ENCODE measurements around the gene THAP3. TPM values are rescaled to one million over a fixed set of nuclear protein-coding genes. Genes with fewer than 3 reads are reported as not detected.
"Not testable (repeated sequence)": the region's sequence is repeated elsewhere in the genome, so short reads cannot be mapped to it uniquely, and the experiment has no call there.

The THAP3 gene
- polyA plus RNA-seq, 4 donors: 18.6 to 29.8 (median 20.5) TPM

DNA sequence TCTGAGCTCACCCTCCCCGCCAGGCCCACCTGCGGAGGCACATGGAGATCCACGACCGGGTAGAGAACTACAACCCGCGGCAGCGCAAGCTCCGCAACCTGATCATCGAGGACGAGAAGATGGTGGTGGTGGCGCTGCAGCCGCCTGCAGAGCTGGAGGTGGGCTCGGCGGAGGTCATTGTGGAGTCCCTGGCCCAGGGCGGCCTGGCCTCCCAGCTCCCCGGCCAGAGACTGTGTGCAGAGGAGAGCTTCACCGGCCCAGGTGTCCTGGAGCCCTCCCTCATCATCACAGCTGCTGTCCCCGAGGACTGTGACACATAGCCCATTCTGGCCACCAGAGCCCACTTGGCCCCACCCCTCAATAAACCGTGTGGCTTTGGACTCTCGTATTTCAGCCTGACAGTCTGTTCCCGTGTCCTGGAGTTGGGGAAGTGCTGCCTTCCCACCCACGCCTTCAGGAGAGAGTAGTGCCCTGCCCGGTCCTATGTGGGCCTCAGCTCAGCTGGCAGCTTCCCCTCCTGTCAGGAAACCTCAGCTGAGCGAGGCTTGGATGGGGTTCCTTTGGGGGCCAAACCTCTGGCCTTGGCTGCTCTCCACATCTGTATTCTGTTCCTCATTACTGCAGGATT, 35.7 kb upstream of the THAP3 start:
- DNase-seq (ENCODE audit: low read depth in 4 of 4, low spot score in 2 of 4): no peak

DNA sequence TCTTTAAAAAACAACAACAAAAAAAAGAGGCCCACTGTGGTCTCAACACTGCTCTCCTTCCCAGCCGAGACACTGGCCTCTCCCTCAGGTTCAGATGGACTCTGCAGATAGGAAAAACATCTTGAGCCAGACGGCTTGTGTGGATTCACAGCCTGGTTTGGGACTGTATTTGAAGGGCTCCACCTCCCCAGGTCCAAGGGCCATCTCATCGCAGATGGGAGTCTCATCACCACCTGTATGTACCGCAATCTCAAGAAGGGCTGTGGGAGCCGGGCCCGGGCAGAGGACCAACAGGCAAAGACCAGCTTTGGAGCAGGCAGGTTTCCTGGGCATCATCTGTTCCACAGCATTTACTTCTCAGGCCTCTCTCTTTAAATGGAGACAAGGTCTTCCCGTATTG, 34.6 kb upstream of the THAP3 start:
- no peak for DNase-seq (ENCODE audit: low read depth in 4 of 4, low spot score in 2 of 4)

DNA sequence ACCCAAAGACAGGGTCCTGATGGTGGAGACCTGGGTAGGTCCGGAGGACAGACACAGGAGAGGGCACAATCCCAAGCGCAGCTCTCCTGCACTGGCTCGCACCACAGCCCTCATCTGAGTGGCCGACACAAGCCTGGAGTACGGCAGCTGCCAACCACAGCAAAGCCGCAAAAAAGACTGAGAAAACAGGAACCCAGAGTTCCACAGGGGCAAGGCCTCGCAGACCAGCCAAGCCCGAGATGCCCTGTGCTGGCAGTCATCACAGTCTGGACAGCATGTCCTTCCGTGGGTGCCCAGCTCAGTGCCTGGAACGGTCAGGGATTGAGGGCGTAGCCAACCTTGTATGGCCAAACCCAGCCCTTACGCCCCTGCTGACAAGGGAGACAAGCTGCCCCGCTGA, 33.4 kb upstream of the THAP3 start:
- DNase-seq (ENCODE audit: low read depth in 4 of 4, low spot score in 2 of 4): no peak

DNA sequence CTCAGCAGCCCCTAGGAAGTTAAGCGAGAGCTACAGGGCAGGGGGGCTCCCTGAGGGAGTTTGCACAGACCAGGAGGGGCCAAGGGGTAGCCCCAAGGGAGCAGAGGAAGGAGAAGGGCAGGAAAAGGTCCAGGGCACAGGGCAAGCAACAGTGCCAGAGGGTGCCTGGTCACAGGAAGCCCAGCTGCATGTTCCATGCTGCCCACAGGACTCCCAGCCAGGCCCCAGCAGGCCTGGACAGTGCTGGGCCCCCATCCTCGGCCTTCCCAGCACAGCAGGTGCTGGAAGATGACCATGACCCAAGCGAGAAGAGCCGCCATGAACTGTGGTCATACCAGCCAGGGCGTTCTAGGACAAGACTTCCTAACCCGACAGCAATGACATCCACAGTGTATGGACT, 33.0 kb upstream of the THAP3 start:
- DNase-seq (ENCODE audit: low read depth in 4 of 4, low spot score in 2 of 4): no peak

DNA sequence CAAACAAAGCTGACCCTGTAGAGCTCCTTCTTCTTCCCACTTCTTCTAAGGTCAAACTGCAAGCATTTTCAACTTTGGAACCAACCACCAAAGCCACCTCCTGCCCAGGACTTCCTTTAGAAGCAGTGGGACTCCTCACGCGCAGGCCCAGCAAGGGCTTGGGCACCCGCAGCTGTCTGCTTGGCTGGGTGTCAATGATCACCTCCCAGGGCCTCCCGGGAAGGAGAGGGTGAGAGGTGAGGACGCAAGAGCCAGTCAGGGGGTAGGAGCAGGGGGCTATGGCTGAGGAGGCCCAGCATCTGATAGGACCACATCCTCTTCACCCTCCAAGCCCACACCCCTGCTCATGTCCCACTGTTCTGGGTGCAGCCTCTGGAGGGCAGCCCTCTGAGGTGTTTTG, 32.2 kb upstream of the THAP3 start:
- DNase-seq (ENCODE audit: low read depth in 4 of 4, low spot score in 2 of 4): no peak

DNA sequence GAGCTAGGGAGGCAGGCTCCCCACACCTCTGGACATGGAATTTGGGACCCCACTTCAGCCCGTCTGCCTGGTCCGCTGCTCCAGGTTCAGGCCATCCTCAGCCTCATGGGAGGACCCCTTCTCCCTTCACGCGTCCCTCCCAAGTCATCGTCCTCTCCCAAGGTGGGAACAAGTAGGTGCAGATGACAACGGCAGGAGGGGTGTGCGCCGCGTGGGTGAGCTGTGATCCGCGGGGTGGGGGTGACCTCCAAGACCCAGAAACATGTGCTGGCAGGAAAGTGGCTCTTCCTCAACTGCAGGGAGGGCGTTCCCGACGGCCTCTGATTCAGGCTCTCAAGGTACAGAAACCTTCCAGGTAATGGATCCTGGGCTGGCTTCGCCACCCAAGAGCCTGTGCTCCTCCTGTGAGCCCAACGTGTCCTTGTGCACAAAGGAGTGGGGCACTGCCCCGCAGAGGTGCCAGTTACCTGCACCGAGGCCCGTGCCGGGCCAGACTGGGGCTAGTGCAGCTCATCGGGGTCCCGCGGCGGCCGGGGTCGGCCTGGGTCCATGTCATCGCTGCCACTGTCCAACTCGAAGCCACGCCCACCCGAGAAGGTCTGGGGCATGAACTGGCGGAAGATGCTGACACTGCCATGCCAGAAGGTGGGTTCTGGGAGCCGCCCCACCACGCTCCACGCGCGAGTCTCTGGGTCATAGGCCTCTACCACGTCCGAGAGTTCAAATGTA, 31.6 kb upstream of the THAP3 start:
- DNase-seq (ENCODE audit: low read depth in 4 of 4, low spot score in 2 of 4): no peak

DNA sequence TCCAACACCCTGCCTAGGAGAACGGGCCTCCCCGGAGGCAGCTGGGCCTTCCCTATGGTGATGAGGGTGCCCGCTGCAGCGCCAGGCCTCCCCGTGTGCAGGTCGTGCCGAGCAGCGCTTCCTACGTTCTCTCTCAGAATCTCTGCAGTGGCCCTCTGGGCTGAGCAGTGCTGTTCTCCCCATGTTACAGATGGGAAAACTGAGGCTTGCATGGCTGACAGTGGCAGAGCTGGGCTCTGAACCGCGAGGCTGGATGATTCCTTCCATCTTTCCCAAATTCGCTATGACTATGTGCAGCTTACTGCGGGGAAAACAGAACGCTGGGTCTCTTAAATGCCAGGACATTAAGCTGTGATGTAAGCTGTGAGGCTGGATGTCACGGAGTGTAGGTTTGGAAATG, 30.9 kb upstream of the THAP3 start:
- DNase-seq (ENCODE audit: low read depth in 4 of 4, low spot score in 2 of 4): no peak

DNA sequence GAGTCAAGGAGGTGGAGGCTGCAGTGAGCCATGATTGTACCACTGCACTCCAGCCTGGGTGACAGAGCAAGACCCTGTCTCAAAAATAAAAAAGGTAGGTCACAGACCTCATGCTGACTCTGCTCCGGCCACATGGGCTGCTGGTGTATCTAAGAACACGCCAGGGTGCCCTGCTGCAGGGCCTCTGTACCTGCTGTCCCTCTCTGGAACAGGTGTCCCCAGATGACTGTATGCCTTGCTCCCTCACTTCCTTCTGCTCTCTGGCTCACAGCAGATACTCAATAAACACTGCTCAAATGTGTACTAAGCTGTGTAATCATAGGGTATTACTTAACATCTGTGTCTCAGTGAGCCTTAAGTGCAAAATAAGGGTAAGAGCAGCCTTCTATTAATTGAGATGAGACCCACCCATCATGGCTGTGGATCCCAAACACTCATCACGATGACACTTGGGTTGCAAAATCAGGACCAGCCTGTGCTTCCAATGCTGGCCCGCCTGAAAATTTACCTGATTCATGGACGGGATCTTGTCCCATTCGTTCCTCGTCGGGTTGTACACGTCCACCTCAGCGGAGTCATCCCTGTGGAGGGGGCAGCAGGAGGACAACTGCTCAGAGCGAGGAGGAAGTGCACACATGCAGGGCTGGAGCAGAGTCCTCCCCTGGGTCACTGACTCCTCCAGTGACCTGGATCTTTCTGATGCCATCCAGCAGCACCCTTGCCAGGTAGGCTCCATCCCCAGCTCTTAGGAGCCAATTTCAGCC, 29.5 kb upstream of the THAP3 start:
- DNase-seq (ENCODE audit: low read depth in 4 of 4, low spot score in 2 of 4): no peak

DNA sequence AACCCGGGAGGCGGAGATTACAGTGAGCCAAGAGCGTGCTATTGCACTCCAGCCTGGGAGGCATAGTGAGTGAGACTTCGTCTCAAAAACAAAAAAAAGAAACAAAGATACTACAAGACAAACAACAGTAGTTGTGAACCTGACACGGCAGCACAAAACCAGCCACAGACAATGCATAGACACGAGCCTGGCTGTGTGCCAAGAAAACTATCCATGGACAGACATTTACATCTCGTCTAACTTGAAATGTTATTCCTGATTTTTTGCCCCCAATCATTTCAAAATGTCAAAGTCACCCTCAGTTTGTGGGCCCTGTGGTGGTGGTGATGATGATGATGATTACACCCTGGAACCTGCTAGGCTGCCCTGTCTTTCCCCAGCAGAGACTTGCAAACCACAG, 28.3 kb upstream of the THAP3 start:
- DNase-seq (ENCODE audit: low read depth in 4 of 4, low spot score in 2 of 4): no peak

DNA sequence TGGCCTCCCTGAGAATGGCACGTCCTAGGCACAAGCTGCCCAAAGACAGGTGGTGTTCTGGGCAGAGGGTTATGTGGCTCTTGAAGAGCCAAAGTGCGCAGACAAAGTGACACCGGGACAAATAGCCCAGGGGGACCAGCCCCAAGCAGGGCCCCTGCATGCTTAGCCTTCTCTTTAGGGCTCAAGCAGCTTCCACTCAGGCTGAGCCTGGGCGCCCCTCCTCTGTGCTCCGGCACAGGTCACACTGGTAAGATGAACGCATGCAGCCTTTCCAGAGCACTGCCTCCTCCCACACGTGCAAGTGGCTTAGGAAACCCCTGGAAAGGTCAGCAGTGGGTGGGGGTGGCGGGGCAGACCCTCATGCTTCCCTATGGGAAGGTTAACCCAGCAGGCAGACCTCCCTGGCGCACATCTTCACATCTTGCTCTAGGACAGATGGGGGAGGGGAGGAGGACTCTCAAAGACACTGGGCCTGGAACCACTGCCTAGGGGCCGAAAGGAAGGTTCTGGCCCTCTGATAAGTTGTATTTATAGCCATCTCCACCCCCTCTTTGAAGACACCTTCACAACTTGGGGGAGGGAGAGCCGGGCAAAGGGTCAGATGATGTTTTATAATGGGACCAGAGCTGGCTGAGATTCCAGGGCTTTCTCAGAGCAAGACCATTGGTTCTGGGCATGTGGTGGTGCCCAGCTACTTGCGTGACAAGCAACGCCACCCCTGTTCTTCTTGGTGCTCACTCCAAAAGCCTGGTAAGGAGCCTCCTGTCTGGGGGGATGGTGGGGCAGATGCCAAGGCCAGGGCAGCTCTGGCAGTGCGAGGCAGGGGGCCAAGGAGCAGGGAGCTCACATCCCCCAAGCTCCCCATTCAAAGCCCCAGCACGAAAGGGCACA, 27.5 kb upstream of the THAP3 start:
- no peak for DNase-seq (ENCODE audit: low read depth in 4 of 4, low spot score in 2 of 4)

DNA sequence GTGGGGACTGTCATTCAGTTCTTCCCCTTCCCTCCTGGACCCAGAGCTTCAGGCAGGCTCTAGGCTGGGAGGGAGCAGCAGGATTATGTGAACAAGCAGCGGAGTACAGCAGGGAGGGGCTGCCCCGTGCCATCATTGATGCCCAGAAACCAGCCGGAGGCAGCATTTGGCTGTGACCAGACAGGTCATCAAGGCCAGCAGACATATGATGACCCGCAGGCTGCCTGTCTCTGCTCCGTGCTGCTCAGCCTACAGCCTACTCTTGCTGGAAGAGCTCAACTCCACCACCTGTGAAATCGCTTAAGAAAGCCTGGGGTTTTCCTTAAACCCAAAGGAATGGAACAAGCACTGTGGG, 26.9 kb upstream of the THAP3 start:
- no peak for DNase-seq (ENCODE audit: low read depth in 4 of 4, low spot score in 2 of 4)

DNA sequence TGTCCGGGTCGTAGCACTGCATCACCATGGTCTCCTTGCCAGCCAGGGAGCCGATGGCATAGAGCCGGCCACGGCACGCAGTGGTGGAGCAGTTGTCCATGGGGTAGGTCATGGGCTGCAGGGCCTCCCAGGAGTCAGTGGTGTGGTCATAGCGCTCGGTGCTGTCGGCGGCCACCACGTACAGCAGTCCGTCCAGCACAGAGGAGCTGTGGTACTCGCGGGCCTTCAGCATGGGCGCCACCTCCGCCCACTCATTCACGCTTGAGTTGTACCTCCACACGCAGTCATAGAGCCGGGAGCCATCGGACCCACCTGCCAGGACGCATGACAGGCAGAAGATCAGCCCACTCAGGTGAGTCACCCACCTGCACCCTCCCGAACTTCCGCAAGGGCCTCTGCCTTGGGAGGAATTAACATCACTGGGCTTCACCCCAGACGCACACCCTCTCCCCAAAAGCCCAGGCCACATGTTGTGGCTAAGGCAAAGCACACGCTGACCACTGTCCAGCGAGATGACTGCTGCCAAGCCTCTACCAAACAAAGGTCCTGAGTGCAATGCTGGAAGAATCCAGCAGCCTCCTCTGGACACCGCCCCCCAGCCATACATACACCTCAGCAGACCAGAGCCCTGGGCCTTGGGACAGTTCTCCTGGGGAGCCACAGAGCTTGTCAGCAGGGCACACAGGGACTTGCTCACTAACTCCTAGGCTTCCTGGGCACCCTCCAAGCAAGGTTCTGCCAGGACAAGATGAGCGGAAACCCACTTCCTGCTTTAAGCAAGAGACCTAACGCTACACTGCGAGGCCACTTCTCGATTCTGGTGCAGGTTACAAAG, 25.3 kb upstream of the THAP3 start:
- no peak for DNase-seq (ENCODE audit: low read depth in 4 of 4, low spot score in 2 of 4)

DNA sequence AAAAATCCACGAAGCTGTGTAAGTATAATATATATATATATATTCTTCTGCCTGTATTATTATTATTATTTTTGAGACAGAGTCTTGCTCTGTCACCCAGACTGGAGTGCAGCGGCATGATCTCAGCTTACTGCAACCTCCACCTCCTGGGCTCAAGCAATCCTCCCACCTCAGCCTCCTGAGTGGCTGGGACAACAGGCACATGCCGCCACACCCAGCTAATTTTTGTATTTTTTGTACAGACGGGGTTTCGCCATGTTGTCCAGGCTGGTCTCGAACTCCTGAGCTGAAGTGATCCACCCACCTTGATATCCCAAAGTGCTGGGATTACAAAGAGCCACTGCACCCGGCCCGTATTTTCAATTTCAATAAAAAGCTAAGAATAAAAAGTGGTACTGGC, 24.7 kb upstream of the THAP3 start:
- not testable (repeated sequence) for DNase-seq (ENCODE audit: low read depth in 4 of 4, low spot score in 2 of 4)

DNA sequence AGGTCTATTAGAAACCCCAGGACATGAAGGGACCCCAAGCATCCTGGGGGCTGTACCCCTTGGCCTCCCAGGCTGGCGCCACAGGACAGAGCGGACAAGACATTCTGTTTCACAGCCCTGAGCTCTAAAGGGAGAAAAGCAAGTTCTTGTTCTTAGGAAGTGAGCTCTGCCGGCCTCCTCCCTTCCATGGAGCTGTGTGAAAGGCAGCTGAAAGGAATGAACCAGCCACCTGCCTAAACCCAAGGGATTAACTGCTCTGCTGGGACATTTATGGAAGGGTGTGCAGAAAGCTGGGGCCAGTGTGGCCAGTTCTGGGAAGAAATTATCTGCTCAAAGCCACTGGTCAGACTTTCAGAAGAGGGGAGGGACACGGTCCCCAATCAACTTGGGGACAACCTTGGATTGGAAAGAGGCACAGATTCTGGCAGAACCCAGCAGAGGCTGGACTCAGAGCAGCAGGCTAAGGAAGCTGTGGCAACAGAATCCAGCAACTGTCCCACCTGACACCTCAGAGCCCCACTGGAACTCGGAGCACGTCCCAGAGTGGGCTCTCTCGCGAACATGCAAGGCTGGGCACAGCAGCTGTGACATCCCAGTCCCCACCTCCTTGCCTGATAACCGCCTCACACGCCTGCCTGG, 24.1 kb upstream of the THAP3 start:
- no peak for DNase-seq (ENCODE audit: low read depth in 4 of 4, low spot score in 2 of 4)

DNA sequence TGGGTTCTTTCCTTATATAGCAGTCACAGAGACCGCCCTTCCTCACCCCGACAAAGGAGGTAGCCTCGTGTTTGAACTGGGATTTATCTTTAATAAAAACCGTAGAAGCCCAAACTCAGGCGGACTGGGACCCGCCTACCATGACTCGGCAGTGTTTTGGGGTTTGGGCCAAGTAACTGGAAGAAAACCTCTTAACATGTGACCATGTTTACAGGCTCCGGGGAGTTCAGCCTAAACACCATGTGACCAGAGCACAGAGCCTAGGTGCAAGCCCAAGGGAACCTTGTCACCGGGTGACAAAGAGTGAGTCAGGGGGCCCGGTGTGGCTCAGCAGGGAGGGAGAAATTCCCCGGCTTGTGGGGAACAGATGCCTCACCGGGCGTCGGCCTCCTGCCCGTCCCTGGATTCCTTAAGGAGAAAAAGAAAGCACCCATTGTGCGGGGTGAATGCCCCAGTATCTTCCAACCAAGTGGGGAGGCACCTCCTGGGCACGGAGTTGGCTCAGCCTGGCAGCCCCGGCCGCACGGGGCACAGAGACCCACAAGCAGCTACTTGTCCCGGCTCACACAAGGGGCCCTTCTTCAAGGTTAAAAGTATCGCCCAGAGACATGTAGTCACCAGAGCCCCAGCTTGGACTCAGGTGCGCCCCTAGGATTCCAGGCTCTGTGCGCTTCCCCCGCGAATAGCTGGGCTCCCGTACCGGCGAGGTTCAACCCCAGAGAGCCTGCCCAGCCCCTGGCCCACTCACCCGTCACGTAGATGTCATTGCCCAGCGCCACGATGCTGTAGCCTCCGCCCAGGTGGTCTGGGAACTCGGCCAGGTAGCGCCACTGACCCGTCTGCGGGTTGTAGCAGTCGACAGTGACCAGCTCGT, 23.4 kb upstream of the THAP3 start:
- DNase-seq (ENCODE audit: low read depth in 4 of 4, low spot score in 2 of 4): no peak

DNA sequence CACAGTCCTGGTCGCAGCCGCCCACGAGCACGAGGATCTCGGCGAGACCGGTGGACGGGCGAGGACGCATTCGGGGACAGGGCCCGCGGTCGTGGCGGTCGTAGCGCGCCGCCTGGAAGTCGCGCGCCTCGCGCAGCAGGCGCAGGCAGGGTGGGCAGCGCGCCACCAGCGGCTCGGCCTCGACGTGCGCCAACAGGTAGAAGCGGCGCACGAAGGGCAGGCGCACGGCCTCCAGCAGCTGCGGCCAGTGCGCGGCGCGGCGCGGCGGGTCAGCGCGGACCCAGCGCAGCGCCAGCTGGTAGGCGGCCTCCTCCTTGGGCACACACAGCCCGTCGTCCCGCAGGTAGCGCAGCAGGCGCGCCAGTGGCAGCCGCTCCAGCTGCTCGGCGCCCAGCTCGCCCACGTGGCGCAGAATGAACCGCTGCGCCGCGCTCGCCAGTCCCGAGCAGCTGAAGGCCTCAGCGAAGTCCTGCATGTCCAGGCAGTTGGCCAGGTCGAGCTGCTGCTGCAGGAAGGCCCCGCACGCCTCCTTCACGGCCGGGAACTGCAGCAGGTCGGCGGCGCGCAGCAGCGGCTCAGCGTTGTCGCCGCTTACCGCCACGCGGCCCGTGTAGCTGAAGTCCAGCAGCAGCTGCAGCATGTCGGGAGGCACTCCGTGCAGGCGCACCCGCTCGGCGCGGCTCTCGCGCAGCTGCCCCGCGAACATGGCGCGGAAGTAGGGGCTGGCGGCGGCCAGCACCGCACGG, 22.6 kb upstream of the THAP3 start:
- DNase-seq (ENCODE audit: low read depth in 4 of 4, low spot score in 2 of 4): no peak

DNA sequence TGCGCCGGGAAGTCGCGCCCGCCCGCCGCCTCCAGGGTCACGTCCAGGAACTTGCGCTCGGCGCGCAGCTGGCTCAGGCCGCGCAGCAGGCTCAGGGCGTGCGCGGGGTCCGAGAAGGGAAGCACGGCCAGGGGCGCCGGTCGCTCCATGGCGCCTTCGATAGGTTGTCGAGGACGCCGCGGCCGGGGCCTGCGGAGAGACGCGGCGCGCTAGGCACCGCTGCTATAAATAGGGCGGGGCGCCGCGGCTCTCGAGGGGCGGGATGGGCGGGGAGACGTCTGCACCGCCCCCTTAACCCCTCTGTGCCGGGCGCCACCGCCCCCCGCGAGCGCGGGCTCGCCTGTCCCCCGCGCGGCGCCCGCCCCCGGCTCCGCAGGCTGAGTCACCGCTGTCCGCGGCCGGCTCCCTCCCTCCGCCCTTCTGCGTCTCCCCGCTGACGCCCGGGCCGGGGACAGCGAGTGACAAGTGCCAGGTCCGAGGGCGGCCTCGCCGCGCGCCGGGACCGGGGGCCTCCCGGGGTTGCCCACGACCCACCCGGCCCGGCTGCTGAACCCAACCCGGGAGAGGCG, 21.9 kb upstream of the THAP3 start, which contains the start of gene KLHL21:
Gene KLHL21 (minus strand): TSS at position 201 of the 569 bp plus-strand sequence. CDS start 52 bp downstream, at position 149.
- DNase-seq (ENCODE audit: low read depth in 4 of 4, low spot score in 2 of 4): peak in 1 of 4 donors; percentile 73
